ENCODE measurements around the gene SUPT7L. TPM values are rescaled to one million over a fixed set of nuclear protein-coding genes. Genes with fewer than 3 reads are reported as not detected.

Gene SUPT7L
- polyA plus RNA-seq, 1 donor from 2014 or later: 95.8 TPM

GRCh38 chr2:27710640-27711430 lies 47.4 kb upstream of the SUPT7L start:
- Histone ChIP-seq H3K4me2 (ENCODE audit: low read length) (no peak overlapping the region), H3K9me3 (ENCODE audit: low read length) (no peaks in the 10 kb centered on the region), H3K9me2 (ENCODE audit: insufficient read depth, low read length) (no peaks in the 10 kb centered on the region), H4K20me1 (ENCODE audit: insufficient read depth) (no peaks in the 10 kb centered on the region), H2AFZ (ENCODE audit: low read depth, low read length) (no peak overlapping the region), H3K27me3 (ENCODE audit: insufficient read depth, low read depth, low read length) (peaks cover 8% of the 10 kb centered on the region), H3F3A (ENCODE audit: insufficient read depth, low read length, poor library complexity, severe bottlenecking) (no peaks in the 10 kb centered on the region), H3K36me3 (ENCODE audit: insufficient read depth, low read length) (no peaks in the 10 kb centered on the region), H3K27ac (ENCODE audit: low read length) (no peak overlapping the region), H3K4me3 (ENCODE audit: low read length) (no peak overlapping the region), H3K79me2 (replicated peaks; ENCODE audit: insufficient read depth, low read length) (no peaks in the 10 kb centered on the region), H3K9ac (ENCODE audit: low read length) (no peak overlapping the region)
- no peak for TF ChIP-seq EP300 (conservative IDR thresholded peaks at IDR 0.05; ENCODE audit: poor library complexity, severe bottlenecking)
- TF ChIP-seq SMC3 (conservative IDR thresholded peaks at IDR 0.05; ENCODE audit: poor library complexity): no peak
- no peak for TF ChIP-seq EZH2 (IDR thresholded peaks at IDR 0.05; ENCODE audit: borderline replicate concordance, insufficient read depth, low read length, poor library complexity, severe bottlenecking)
- no peak for TF ChIP-seq TAF1 (IDR thresholded peaks at IDR 0.05; ENCODE audit: low read depth)
- no peak for TF ChIP-seq REST (IDR thresholded peaks at IDR 0.05; ENCODE audit: borderline replicate concordance)
- no peak for TF ChIP-seq MXI1 (conservative IDR thresholded peaks at IDR 0.05; ENCODE audit: poor library complexity, severe bottlenecking)
- TF ChIP-seq CTCF (IDR thresholded peaks at IDR 0.05; ENCODE audit: poor library complexity, severe bottlenecking): no peak
- TF ChIP-seq RAD21 (conservative IDR thresholded peaks at IDR 0.05): no peak
- no peak for TF ChIP-seq POLR2AphosphoS5 (IDR thresholded peaks at IDR 0.05)

GRCh38 chr2:27709960-27710575 lies 46.7 kb upstream of the SUPT7L start:
- no peak overlapping the region for H3K27ac ChIP-seq (ENCODE audit: low read length)
- H3K4me2 ChIP-seq (ENCODE audit: low read length): no peak overlapping the region
- no peak overlapping the region for H3K4me3 ChIP-seq (ENCODE audit: low read length)
- H3K79me2 ChIP-seq (replicated peaks; ENCODE audit: insufficient read depth, low read length): no peaks in the 10 kb centered on the region
- H4K20me1 ChIP-seq (ENCODE audit: insufficient read depth): no peaks in the 10 kb centered on the region
- H3K27me3 ChIP-seq (ENCODE audit: insufficient read depth, low read depth, low read length): peaks cover 7% of the 10 kb centered on the region
- TF ChIP-seq EP300 (conservative IDR thresholded peaks at IDR 0.05; ENCODE audit: poor library complexity, severe bottlenecking): no peak
- no peak for TF ChIP-seq REST (IDR thresholded peaks at IDR 0.05; ENCODE audit: borderline replicate concordance)
- TF ChIP-seq RAD21 (conservative IDR thresholded peaks at IDR 0.05): no peak
- no peak for TF ChIP-seq EZH2 (IDR thresholded peaks at IDR 0.05; ENCODE audit: borderline replicate concordance, insufficient read depth, low read length, poor library complexity, severe bottlenecking)
- TF ChIP-seq MXI1 (conservative IDR thresholded peaks at IDR 0.05; ENCODE audit: poor library complexity, severe bottlenecking): no peak
- no peak for TF ChIP-seq POLR2AphosphoS5 (IDR thresholded peaks at IDR 0.05)
- TF ChIP-seq CTCF (IDR thresholded peaks at IDR 0.05; ENCODE audit: poor library complexity, severe bottlenecking): no peak
- TF ChIP-seq TAF1 (IDR thresholded peaks at IDR 0.05; ENCODE audit: low read depth): no peak
- TF ChIP-seq SMC3 (conservative IDR thresholded peaks at IDR 0.05; ENCODE audit: poor library complexity): no peak
- H2AFZ ChIP-seq (ENCODE audit: low read depth, low read length): no peak overlapping the region
- H3K9ac ChIP-seq (ENCODE audit: low read length): no peak overlapping the region
- no peaks in the 10 kb centered on the region for H3K9me3 ChIP-seq (ENCODE audit: low read length)
- H3K36me3 ChIP-seq (ENCODE audit: insufficient read depth, low read length): no peaks in the 10 kb centered on the region
- no peaks in the 10 kb centered on the region for H3F3A ChIP-seq (ENCODE audit: insufficient read depth, low read length, poor library complexity, severe bottlenecking)
- H3K9me2 ChIP-seq (ENCODE audit: insufficient read depth, low read length): no peaks in the 10 kb centered on the region
